Raji (cell line): ENCODE data around the gene DGKB.

ENCODE experiments used
- POLR2A ChIP-seq: IDR thresholded peaks from 2 replicates; pipeline ENCODE4 v1.6.1; 2011; ENCODE audit warnings: low read depth, low read length, control low read depth; ENCODE audit not compliant: insufficient read depth

DGKB gene

DNA sequence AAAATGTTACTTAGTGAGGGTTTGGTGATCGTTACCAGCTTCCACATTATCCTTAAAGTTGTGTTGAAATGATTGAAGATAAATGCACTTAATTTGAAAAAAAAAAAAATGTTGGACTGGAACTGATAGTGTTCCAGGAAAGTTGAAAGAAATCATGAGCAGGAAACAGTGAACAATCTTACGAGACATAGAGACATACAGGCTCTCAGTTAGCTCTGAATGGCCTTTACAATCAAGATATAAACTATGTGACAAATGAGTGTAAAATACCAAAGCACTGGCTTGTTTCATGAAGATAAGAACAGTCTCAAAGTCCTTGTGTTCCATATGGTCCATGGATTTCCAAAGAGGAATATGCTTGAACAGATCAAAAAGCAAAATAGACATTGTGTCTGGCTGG lies 483.0 kb downstream of the DGKB start:
- TF ChIP-seq POLR2A, result no peak

DNA sequence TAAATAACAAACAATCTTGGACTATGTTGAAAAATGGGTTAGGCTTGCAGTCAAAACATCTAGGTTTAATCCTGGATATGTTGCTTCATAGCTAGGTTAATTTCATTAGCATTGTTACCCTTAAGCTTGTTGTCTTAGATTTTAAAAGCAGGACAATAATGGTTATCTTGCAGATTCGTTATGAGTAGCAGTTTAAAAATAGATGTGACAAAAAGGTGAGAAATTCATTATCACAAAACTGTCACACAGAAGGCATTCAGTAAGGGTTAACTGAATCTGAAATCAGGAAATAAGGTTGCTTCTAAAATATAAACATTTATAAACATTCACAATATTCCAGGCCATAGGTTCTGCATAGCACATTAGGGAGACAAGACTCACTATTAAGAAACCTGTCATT lies 483.9 kb downstream of the DGKB start:
- no peak for TF ChIP-seq POLR2A

DNA sequence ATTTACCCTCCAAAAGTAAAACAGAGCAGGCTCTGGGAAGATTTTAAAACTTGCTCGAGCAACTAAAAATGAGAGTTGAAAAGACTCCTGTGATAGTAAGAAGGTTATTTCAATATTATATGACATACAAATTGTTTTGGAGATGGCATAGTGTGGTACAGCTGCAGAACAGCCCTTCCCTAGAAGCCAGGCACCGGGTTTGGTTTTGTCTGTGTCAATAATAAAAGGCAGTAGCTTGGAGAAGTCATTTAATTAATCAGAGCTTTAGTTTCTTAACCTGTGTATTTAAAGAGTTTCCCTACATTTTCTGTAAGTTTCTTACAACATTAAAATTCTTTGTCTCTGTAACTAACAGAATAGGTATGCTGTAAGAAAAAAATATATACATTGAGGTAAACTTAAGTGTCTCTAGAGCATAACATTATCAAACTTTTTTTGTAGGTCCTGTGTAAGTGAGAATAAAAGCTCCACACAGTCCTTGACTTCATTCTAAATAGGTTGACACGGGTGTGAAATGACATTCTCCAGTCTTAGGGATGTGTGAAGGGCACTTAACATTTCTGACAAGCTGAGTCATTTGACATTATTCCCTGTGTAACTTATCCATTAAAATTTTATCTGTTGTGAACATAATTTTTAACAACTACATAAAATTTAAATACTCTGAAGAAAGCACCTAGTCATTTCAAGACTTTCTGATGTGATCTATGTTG lies 488.1 kb downstream of the DGKB start:
- TF ChIP-seq POLR2A, result no peak

DNA sequence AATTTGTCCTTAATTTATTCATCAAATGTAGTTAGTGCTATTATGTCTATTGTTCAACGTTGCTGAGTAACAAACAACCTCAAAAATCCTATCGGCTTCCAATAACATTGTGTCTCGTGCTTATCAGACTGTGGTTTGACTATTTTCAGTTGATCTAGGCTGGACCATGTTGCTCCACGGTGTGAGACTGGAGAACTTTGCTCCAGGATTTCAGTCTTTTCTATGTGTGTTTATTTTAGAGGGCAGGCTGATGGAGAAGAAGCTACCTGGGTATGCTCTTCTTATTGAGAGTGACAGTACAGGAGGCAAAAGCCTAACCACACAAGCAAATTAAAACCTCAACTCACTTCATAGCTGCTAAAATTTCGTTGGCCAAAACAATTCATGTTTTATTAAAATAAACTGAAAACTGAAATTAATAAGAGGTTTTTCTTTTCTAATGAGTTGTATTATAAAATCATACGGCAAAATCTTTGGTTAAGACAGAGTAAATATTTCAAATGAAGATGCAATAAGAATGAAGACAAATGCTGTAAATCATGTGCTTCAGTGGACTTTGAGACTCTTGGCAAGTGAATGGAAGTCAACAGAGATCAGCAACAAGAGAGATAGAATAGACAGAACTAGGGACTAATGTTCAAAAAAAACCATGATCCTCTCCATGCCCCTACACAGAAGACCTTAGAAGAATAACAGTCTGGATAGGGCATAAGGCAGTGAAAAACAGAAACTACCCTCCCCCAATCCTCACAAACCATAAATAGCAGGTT lies 495.1 kb downstream of the DGKB start:
- TF ChIP-seq POLR2A, result no peak

DNA sequence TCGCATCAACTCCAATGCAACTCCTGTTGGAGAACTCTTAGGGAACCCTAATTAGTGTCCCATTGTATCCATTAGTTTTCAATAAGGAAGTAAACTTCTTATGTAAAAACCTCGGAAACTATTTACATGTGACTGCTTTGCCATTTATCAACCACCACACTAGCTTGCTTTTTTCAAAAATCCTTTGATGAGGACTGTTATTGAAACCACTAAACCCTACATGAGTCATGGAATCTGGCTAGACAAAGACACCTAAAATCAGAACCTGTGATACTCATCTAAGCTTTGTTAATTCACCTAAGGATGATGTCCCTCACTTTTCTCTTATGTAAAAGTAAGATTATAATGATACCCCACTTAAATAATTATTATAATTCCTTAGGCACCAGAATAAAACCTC lies 499.0 kb downstream of the DGKB start:
- TF ChIP-seq POLR2A, result no peak

DNA sequence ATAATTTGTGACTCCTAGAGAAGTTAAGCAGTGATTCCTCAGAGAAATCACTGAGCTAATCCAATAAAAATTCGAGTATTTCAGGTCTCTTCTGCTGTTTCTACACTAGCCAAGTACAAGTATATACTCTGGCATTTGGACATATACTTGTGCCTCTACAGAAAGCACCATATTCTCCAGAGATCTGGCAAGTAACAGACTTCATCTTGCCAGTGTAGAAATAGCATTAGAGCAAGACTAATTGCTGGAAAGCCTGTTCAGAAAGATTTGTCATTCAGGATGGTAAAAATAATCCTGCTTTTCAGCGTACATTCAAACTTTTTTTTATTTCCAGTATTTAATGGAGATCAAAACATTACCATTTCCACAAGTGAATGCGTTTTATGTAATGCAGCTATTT lies 502.3 kb downstream of the DGKB start:
- TF ChIP-seq POLR2A, result no peak

DNA sequence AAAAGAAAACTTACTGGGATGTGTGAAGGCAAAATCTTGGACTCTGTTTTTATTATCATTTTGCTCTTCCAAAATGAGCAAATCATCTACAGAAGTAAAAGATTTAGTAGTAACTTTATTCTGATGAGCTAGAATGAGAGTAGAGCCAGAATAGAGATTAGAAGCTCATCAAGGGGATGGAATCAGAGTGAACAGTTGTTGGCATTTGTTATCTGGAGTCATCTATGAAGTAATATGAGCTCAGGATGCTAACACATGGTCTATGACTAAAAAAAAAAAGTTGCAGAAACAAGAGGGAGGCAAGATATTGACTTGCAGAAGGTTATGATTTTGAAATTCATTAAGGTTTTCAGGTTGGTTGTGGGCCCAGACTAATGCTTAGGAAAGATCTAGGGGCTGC lies 504.0 kb downstream of the DGKB start:
- TF ChIP-seq POLR2A, result no peak

DNA sequence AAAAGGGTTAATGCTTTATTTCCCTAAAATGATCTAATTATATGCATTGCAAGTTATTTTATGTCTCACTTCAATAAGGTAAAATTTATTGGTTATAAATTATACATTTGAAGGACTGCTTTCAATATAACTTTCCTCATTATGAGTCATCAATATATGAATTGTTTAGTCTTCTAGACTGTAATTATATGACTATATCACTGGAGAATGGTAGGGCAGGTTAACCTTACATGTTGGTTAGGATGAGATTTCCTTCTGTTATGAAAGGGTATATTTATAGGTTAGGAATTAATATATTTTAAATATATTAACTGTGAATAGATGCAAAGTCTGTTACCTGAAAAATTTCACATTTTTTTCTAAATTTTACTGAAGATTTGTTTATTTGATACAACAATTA lies 506.7 kb downstream of the DGKB start:
- TF ChIP-seq POLR2A, result no peak

DNA sequence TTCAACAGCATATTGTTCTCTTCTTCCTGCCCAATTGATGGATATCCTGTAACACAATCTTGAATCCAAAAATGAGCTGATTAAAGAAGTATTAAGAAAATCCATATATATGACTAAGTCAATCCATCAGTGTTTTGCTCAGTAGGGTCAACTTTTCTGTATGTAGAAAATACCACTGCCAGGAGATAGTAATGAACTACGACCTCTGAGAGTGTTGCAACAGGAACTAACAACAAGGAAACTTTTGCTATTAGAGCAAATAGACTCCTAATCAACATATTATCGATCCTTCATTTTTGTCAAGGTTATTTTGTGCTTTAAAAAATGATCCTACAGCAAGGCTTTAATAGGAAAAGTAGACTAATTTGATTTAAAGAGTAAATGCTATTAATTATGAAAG lies 507.8 kb downstream of the DGKB start:
- TF ChIP-seq POLR2A, result no peak

DNA sequence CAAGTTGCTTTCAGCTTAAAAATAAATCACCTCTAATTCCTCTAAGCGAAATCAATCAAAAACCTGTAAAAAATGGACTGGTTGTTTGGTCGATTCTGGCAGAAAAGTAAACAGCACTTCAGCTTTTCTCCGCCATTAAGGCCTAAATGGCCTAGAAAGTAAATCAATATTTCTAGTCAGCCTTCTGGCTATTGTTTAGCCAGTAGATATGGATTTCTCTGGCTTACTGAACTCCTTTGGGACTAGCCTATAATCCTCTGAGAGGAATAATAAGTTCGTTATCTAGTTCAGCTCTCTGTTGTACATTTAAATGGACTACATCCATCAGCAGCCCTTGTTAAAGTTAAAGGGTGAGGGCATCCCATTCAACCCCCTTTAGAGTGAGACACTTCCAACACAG lies 513.0 kb downstream of the DGKB start:
- TF ChIP-seq POLR2A, result no peak

DNA sequence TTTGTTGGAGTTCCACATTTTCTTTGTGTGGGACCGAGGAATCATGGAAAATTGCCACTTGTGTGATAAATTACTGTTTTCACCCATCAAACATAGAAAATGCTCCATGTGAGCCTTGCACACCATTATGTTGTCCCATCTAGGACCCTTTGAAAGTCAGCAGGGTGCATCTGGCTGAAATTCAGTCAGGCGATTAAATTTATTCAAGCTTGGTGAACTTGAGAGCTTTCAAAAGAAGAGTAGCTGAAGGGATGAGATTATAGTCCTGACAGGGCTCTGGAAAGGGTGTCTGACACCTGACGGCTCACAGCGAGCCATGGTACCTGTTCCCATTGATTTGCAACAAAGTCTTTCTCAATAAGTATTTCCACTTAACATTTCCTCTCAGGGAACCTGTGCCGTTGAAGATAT lies 513.4 kb downstream of the DGKB start:
- TF ChIP-seq POLR2A, result no peak

DNA sequence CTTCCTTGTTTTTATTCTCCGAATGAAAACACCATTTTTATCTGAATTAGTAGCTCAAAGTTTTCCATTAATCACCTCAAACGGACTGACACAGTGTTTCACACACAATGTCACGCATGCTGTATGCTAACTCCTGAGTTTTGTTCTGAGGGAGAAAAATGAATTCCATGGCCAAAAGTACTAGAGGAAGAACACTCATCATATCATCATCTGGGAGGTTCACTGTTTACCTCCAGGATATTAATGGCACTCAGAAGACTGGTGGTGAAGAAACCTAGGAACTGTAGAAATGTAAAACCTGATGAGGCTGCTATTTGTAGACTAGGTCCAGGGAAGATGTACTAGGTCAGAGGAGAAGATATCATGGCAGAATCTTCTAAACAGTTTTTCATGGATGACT lies 517.5 kb downstream of the DGKB start:
- TF ChIP-seq POLR2A, result no peak

DNA sequence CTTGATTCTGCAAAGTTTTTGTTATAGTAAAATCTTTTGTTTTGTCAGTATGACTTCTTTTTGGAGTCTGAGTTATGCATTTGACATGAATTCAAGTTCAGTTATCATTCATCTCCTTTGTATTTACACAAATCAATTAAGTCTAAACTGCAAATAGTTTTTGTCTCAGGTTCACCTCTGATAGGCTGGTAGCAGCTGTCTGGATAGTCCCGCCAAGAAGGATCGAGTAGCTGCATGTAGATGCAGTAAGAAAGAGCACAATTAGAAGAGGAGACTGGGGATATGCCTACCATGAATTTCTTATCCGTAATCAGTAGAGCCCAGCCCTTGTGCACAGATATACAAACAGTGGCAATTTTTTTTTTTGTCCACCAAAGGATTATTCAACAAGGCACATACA lies 520.6 kb downstream of the DGKB start:
- TF ChIP-seq POLR2A, result no peak

DNA sequence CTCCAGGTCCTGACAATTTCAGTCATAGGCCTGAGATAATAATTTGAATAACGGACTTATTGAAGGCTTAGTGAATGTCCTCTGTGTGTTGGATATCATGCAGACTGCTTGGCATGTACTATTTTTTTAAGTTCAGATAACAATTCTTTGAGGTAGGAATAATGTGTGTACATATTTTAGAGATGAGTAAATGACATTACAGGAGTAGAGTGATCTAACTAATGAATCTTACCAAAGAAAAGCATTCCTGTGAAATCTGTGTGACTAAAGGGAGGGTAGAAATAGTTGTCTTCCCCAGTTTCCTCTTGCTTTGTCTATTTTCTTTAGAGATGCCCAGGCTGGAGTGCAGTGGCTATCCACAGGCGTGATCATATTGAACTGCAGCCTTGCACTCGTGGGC lies 521.2 kb downstream of the DGKB start:
- no peak for TF ChIP-seq POLR2A

DNA sequence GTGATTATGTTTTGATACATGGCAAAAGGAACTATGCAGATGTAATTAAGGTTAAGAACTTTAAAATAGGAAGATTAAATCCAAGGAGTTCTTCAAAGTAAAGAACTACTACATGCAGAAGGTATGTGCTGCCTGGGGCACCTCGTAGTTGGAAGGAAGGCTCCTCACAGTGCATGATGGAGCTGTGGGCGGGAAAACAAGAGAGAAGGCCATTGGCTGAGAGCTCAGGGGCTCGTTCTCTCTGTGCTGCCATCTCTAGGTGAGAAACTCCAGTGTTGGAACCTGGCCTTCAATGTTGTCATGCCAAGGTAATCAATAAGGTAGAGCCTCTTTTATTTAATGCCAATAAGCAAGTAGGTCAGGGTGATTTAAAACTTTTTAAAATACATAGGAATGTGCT lies 521.7 kb downstream of the DGKB start:
- no peak for TF ChIP-seq POLR2A

DNA sequence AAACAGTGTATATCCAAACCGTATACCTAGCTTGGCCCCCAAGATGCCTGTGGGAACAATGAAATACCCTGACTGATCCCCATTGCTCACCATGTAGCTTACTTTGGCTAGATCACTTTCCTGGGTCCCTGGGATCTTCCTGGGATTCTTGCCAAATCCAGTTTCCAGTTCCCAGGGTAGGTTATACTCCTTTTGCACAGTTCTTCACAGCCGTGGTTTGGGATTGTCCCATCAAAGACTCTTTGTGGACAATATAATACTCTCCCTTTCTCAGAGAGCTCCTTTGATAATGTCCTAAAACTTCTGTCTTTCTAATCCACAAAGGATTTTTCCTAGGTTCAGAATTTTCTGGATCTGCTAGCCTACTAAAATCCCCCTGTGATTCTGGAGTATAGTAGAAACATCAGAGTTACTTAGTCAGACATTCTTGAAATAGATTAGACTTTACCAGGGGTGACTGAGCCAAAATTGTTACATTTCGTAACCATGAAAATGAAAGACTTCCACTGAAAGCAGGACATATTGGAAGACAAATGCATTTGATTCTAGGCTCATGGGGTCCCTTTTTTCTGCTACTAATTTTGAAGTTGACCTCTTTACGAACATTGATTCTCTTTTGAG lies 524.8 kb downstream of the DGKB start:
- no peak for TF ChIP-seq POLR2A
